K562 (cell line): ENCODE measurements around the gene KRT76. TPM values are rescaled to one million over a fixed set of nuclear protein-coding genes. Genes with fewer than 3 reads are reported as not detected.
"Not testable (repeated sequence)": the region's sequence is repeated elsewhere in the genome, so short reads cannot be mapped to it uniquely, and the experiment has no call there.

ENCODE experiments used
- ATAC-seq: fragments of 200-7000 bp; cut with Tn5 transposase; 3 replicates; pipeline ENCODE4 v1.9.1; 2020; ENCODE audit warnings: moderate library complexity
- BruUV-seq: library from RNA; stranded (reverse); fragments of 400-500 nt; replicated peaks from 2 replicates; lab custom pipeline; 2021; lab: Mats Ljungman, UMichigan
- CTCF ChIA-PET: fragments of 300-600 bp; formaldehyde crosslinking; extraction: SDS; loops from one replicate; lab custom pipeline; 2021; ENCODE audit warnings: low intra/inter-chr PET ratio; lab: Yijun Ruan, JAX
- POLR2A ChIA-PET: fragments of 300-600, 350-650 bp; sonication (Branson Sonifier 250); formaldehyde crosslinking; extraction: SDS; loops from one replicate; lab custom pipeline; 2021; ENCODE audit warnings: antibody characterized with exemption, inconsistent platforms; lab: Yijun Ruan, JAX
- DNase-seq, 4 experiments: peaks; one replicate each; pipeline versions ENCODE4 v3.0.0 to v3.0.0-alpha.2; 2011 to 2018; ENCODE audit warnings: low spot score in 3 of 4, mixed read lengths in 3 of 4; ENCODE audit errors: extremely low read depth in 1 of 4
- FAIRE-seq: peaks from 2 replicates; lab custom pipeline; 2011; peaks lifted over from hg19 to GRCh38; lab: Jason Lieb, UNC
- H2AFZ ChIP-seq: 2 replicates; pipeline ENCODE4 v1.6.0; 2011; ENCODE audit warnings: low read depth, low read length, control low read depth, inconsistent platforms
- H3K27ac ChIP-seq: fragments of 200-600 bp; 3 replicates; pipeline ENCODE4 v1.8.0; 2011; ENCODE audit warnings: low read depth, mild to moderate bottlenecking, control low read depth, inconsistent platforms, low read length, moderate library complexity, mixed read lengths; ENCODE audit errors: extremely low read depth
- H3K27me3 ChIP-seq, 2 experiments: fragments of 300-600 bp in 1 of 2; 2 replicates in 1 of 2; 3 replicates in 1 of 2; pipeline versions ENCODE4 v1.6.0 to v1.8.0; 2011; ENCODE audit warnings: inconsistent platforms in 2 of 2, low read length in 2 of 2, mild to moderate bottlenecking in 1 of 2, mixed read lengths in 1 of 2, moderate library complexity in 1 of 2; ENCODE audit not compliant: control insufficient read depth in 2 of 2, insufficient read depth in 2 of 2
- H3K36me3 ChIP-seq: fragments of 300-600 bp; 3 replicates; pipeline ENCODE4 v1.8.0; 2011; ENCODE audit warnings: mild to moderate bottlenecking, low read length, inconsistent platforms; ENCODE audit not compliant: control insufficient read depth, insufficient read depth
- H3K4me1 ChIP-seq, 2 experiments: fragments of 200-600 bp in 1 of 2; replicated peaks in 1 of 2; 2 replicates in 1 of 2; 3 replicates in 1 of 2; pipeline versions ENCODE4 v1.5.1 to v1.8.0; 2011; ENCODE audit warnings: inconsistent platforms in 2 of 2, low read length in 2 of 2, mild to moderate bottlenecking in 1 of 2, mixed read lengths in 1 of 2, moderate library complexity in 1 of 2; ENCODE audit not compliant: control insufficient read depth in 2 of 2, insufficient read depth in 2 of 2
- H3K4me2 ChIP-seq: 2 replicates; pipeline ENCODE4 v1.6.1; 2011; ENCODE audit warnings: low read length, control low read depth, inconsistent platforms, mixed read lengths; ENCODE audit not compliant: insufficient read depth
- H3K4me3 ChIP-seq: fragments of 200-600 bp; sonication (generic), shearing (Covaris generic); 2 replicates; pipeline ENCODE4 v1.5.1; 2016; ENCODE audit warnings: control low read depth, inconsistent platforms
- H3K79me2 ChIP-seq: fragments of 200-600 bp; 3 replicates; pipeline ENCODE4 v1.8.0; 2011; ENCODE audit warnings: low read length, inconsistent platforms; ENCODE audit not compliant: control insufficient read depth, insufficient read depth
- H3K9ac ChIP-seq, 2 experiments: 2 replicates each; pipeline versions ENCODE4 v1.6.0 to v1.6.1; 2011; ENCODE audit warnings: low read depth in 2 of 2, low read length in 2 of 2, control low read depth in 1 of 2, inconsistent platforms in 1 of 2, mild to moderate bottlenecking in 1 of 2, mixed read lengths in 1 of 2; ENCODE audit not compliant: insufficient read depth in 1 of 2
- H3K9me1 ChIP-seq: one replicate; pipeline ENCODE4 v1.6.0; 2011; ENCODE audit warnings: inconsistent platforms, mild to moderate bottlenecking, low read length, moderate library complexity; ENCODE audit not compliant: control insufficient read depth, insufficient read depth
- H3K9me3 ChIP-seq: replicated peaks from 2 replicates; pipeline ENCODE4 v1.5.1; 2011; ENCODE audit warnings: low read depth, low read length, inconsistent platforms; ENCODE audit not compliant: control insufficient read depth, insufficient read depth
- H4K20me1 ChIP-seq: replicated peaks from 2 replicates; pipeline ENCODE4 v1.6.1; 2011; ENCODE audit warnings: low read length, inconsistent platforms, mixed read lengths; ENCODE audit not compliant: control insufficient read depth, insufficient read depth
- SMAD4 ChIP-seq: fragments of 250-450 bp; sonication (Bioruptor Pico); conservative IDR thresholded peaks from 2 replicates; pipeline ENCODE4 v1.8.0; 2021; ENCODE audit warnings: inconsistent platforms, mild to moderate bottlenecking, moderate library complexity
- ZBTB40 ChIP-seq, 2 experiments: fragments of 450-650 bp in 1 of 2; sonication (generic) in 1 of 2; formaldehyde crosslinking in 1 of 2; IDR thresholded peaks; 2 replicates each; pipeline versions ENCODE4 v1.7.1 to v1.9.0; 2016 to 2022; ENCODE audit warnings: inconsistent platforms in 1 of 2, mild to moderate bottlenecking in 1 of 2, missing genetic modification reagents in 1 of 2
- ZNF764 ChIP-seq: fragments of 250-450 bp; sonication (Bioruptor Pico); IDR thresholded peaks from 2 replicates; pipeline ENCODE4 v1.4.0; 2020; ENCODE audit warnings: low read depth, mild to moderate bottlenecking, moderate library complexity
- WGBS: fragments of 100-300 bp; shearing (Covaris generic); methylation state at CpG from one replicate; pipeline ENCODE4 v1.1.6; 2016; ENCODE audit warnings: low coverage, mixed read lengths; ENCODE audit not compliant: insufficient coverage; ENCODE audit errors: missing lambda C conversion rate; 5-methylcytosine and 5-hydroxymethylcytosine counted together
- in situ Hi-C: fragments of 300-500 bp; cut with MboI; formaldehyde crosslinking; loops from 4 replicates; pipeline ENCODE4 v1.15.0; 2018; ENCODE audit warnings: inconsistent platforms, mixed read lengths
- intact Hi-C: fragments of 100-400 bp; cut with micrococcal nuclease; formaldehyde crosslinking; loops from 2 replicates; pipeline ENCODE4 v1.14.2; 2022
- polyA plus RNA-seq, 8 experiments: library from polyadenylated mRNA; depleted of rRNA in 4 of 8; stranded (reverse) in 5 of 8; unstranded in 3 of 8; fragments of >200 nt; fragmentation: Nextera tagmentation in 2 of 8; fragmentation: Illumina TruSeq in 1 of 8; extraction: Ambion mirVana in 2 of 8; extraction: Trizol in 1 of 8; gene quantifications; 2 replicates each; pipeline versions ENCODE4 v1.2.1 to v1.2.3, GENCODE V29; 2011 to 2014; ENCODE audit warnings: inconsistent platforms in 1 of 8, missing spikeins in 1 of 8
- total RNA-seq, 7 experiments: library from RNA; depleted of rRNA in 6 of 7; stranded (reverse); fragments of >200 nt in 6 of 7; fragmentation: Illumina TruSeq in 2 of 7; extraction: Trizol in 2 of 7; gene quantifications; 2 replicates each; pipeline versions ENCODE4 v1.2.1 to v1.2.3, GENCODE V29; 2011 to 2021; ENCODE audit warnings: low replicate concordance in 1 of 7

Gene KRT76
- total and polyA plus RNA-seq, 9 of the 15 experiments (the other 6 are each of a cell fraction or from before 2014, with no cell fraction given) = not detected

DNA sequence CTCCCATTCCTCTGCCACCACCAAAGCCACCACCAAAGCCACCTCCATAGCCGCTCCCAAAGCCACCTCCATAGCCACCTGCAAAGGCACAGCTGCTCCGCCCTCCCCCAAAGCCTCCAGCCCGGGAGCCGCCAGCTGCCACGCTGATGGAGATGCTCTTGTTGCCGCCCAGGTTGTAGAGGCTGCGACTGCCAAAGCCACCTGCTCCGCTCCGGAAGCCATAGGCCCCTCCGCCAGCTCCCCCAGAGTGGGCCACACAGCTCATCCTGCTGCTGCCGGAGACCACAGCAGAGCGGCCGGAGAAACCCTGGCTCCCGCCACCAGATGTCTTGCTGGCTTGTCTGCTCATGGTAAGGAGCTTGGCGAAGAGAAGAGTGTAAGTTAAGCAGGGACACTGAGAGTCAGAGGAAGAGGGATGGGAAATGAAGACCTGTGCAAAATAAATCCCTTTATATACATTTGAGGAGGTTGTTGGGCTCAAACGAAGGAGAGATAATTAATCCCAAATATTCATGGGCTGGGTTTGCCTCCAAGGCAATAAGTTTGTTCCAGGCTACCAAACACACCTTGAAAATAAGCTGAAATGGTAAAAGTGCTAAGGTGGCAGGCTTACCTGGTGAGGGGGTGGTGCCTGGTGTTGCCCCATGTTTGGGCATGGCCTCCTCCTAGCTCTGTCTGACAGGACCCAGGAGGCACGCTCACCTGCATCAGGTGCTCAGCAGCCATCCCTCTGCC, 18.7 kb upstream of the KRT76 start, which contains the start of gene KRT3:
TSS of gene KRT3 (minus strand) at position 424 of the 735 bp plus-strand sequence. CDS start at position 349, 75 bp downstream.
- FAIRE-seq (no peak), DNase-seq (no peak)
- CTCF ChIA-PET = no interaction called here
- 83% methylated on average over 17 of the region's 17 CpGs for WGBS
- peak within 1 kb of the TSS; percentile 51 for H3K27ac ChIP-seq
- peak within 1 kb of the TSS; percentile 22 to 57; a peak in 3 of 4 replicates for H3K9ac ChIP-seq
- no peaks in the 10 kb centered on the region for H3K9me1 ChIP-seq
- no peaks in the 10 kb centered on the region for H3K27me3 ChIP-seq
- 0 out of 2 replicates have a peak within 1 kb of the TSS, but pooled peaks have one; percentile 46 for H2AFZ ChIP-seq
- H3K36me3 ChIP-seq = no peaks in the 10 kb centered on the region
- H3K9me3 ChIP-seq = no peaks in the 10 kb centered on the region
- no TSS peak for BruUV-seq
- intact Hi-C loops = no loop called here
- peaks cover 32 to 37% of the 10 kb centered on the region in 2 experiments; a peak in 4 of 5 replicates for H3K4me1 ChIP-seq
- H3K79me2 ChIP-seq = no peaks in the 10 kb centered on the region
- H3K4me3 ChIP-seq = no peak within 1 kb of the TSS
- in situ Hi-C loops = no loop called here
- no peaks in the 10 kb centered on the region for H4K20me1 ChIP-seq
- H3K4me2 ChIP-seq = peak within 1 kb of the TSS; percentile 31; the same call in 1 of the 2 replicates
- TF ChIP-seq ZNF764 (CRISPR knock-in tag) = no peak
- no peak for TF ChIP-seq SMAD4 (CRISPR knock-in tag)
- no peak for TF ChIP-seq ZBTB40 (IDR thresholded peaks at IDR 0.05)
- peak; percentile 15; the same call in 1 of the 2 replicates for TF ChIP-seq ZBTB40 (CRISPR knock-in tag; IDR thresholded peaks at IDR 0.05)
- TF ChIP-seq, all 486 proteins: peak for 1
- no peak for ATAC-seq
- POLR2A ChIA-PET = interaction anchor here (1.3 to 1.5 kb wide), 2 partner anchors 10 to 11 kb away, joined by 3 to 4 read pairs; no protein-coding TSS in a partner anchor

DNA sequence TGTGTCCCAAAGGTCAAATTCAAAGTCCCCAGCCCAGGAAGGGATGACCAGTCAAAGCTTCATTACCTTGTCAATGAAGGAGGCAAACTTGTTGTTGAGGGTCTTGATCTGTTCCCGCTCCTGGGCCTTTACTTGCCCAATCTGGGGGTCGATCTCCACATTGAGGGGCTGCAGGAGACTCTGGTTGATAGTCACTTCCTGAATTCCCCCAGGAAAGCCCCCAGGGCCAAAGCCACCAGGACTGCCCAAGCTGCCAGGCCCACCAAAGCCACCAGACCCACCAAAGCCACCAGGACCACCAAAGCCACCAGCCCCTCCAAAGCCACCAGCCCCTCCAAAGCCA, 18.2 kb upstream of the KRT76 start:
- in situ Hi-C loops, FAIRE-seq, H3K4me2 ChIP-seq, intact Hi-C loops, BruUV-seq, H3K36me3 ChIP-seq, H2AFZ ChIP-seq, H3K4me3 ChIP-seq, H3K9me3 ChIP-seq, H4K20me1 ChIP-seq, H3K27ac ChIP-seq, H3K9ac ChIP-seq, DNase-seq, H3K27me3 ChIP-seq, H3K79me2 ChIP-seq, H3K9me1 ChIP-seq, ATAC-seq: not testable (repeated sequence)
- POLR2A ChIA-PET = interaction anchor here (1.3 to 1.5 kb wide), 2 partner anchors 10 to 11 kb away, joined by 3 to 4 read pairs; no protein-coding TSS in a partner anchor
- CTCF ChIA-PET = interaction anchor here (0.7 kb wide), 1 partner anchor 1310 kb away, joined by 3 read pairs; no protein-coding TSS in a partner anchor
- H3K4me1 ChIP-seq = peaks cover 36 to 42% of the 10 kb centered on the region in 2 experiments; a peak in 4 of 5 replicates
- 72% methylated on average over 2 of the region's 2 CpGs for WGBS
